Endodermal cell (in vitro differentiated cells): ENCODE results near the gene UNC5C. TPM values are rescaled to one million over a fixed set of nuclear protein-coding genes. Genes with fewer than 3 reads are reported as not detected.

ENCODE experiments used
- DNase-seq: peaks from one replicate; pipeline ENCODE4 v3.0.0-alpha.2; 2017
- H3K27ac ChIP-seq: 2 replicates; pipeline ENCODE4 v1.5.1; 2013; ENCODE audit warnings: mild to moderate bottlenecking, low read depth, low read length, moderate library complexity
- H3K27me3 ChIP-seq: 2 replicates; pipeline ENCODE4 v1.6.1; 2013; ENCODE audit warnings: mild to moderate bottlenecking, low read length, moderate library complexity; ENCODE audit not compliant: insufficient read depth, control insufficient read depth, poor library complexity, severe bottlenecking
- H3K36me3 ChIP-seq: 2 replicates; pipeline ENCODE4 v1.7.0; 2013; ENCODE audit warnings: mild to moderate bottlenecking, low read length, moderate library complexity; ENCODE audit not compliant: control insufficient read depth, insufficient read depth
- H3K4me1 ChIP-seq: one replicate; pipeline ENCODE4 v1.7.0; 2013; ENCODE audit warnings: low read length; ENCODE audit not compliant: control insufficient read depth, insufficient read depth
- H3K4me3 ChIP-seq: 2 replicates; pipeline ENCODE4 v1.5.1; 2013; ENCODE audit warnings: mild to moderate bottlenecking, low read length, moderate library complexity
- H3K9ac ChIP-seq: 2 replicates; pipeline ENCODE4 v1.6.1; 2013; ENCODE audit warnings: mild to moderate bottlenecking, low read length, moderate library complexity; ENCODE audit not compliant: poor library complexity, severe bottlenecking; ENCODE audit errors: extremely low read depth
- H3K9me3 ChIP-seq: 2 replicates; pipeline ENCODE4 v1.6.1; 2013; ENCODE audit warnings: mild to moderate bottlenecking, low read length, moderate library complexity; ENCODE audit not compliant: control insufficient read depth
- H3K27ac Mint-ChIP-seq: 2 replicates; pipeline ENCODE4 v1.8.0; 2020; ENCODE audit warnings: mixed read lengths
- H3K27me3 Mint-ChIP-seq: 2 replicates; pipeline ENCODE4 v1.8.0; 2021; ENCODE audit warnings: mild to moderate bottlenecking, mixed read lengths; ENCODE audit not compliant: insufficient read depth
- H3K36me3 Mint-ChIP-seq: 2 replicates; pipeline ENCODE4 v1.8.0; 2020; ENCODE audit warnings: low read depth, mixed read lengths
- H3K4me1 Mint-ChIP-seq: 2 replicates; pipeline ENCODE4 v1.8.0; 2020; ENCODE audit warnings: mixed read lengths
- H3K4me3 Mint-ChIP-seq: 2 replicates; pipeline ENCODE4 v1.8.0; 2020; ENCODE audit warnings: mild to moderate bottlenecking, moderate library complexity, mixed read lengths
- H3K9me3 Mint-ChIP-seq: 2 replicates; pipeline ENCODE4 v1.8.0; 2020; ENCODE audit warnings: mild to moderate bottlenecking, mixed read lengths
- WGBS, 2 experiments: methylation state at CpG; one replicate each; pipeline versions ENCODE4 v1.1.5 to v1.1.7; 2013; ENCODE audit warnings: missing lambda C conversion rate in 2 of 2, mixed read lengths in 1 of 2; ENCODE audit not compliant: insufficient coverage in 1 of 2, insufficient read length in 1 of 2; 5-methylcytosine and 5-hydroxymethylcytosine counted together
- total RNA-seq, 2 donors: library from RNA; stranded (reverse); fragmentation: NEBNext Ultra II Directional in 1 of 2; extraction: Animal tissue kit (Norgen Biotek cat#: 25700) in 1 of 2; gene quantifications; 2 replicates in 1 of 2; 3 replicates in 1 of 2; pipeline ENCODE4 v1.2.1, GENCODE V29; 2021
- TF ChIP-seq, protein P1 (sequence below): fragments of 200-600 bp; sonication (generic); conservative IDR thresholded peaks from 2 replicates; pipeline ENCODE4 v1.5.0; 2021; ENCODE audit warnings: antibody characterized with exemption, mild to moderate bottlenecking

UNC5C gene
- total RNA-seq, 2 donors from 2014 or later, result 2.0 to 7.2 TPM

DNA sequence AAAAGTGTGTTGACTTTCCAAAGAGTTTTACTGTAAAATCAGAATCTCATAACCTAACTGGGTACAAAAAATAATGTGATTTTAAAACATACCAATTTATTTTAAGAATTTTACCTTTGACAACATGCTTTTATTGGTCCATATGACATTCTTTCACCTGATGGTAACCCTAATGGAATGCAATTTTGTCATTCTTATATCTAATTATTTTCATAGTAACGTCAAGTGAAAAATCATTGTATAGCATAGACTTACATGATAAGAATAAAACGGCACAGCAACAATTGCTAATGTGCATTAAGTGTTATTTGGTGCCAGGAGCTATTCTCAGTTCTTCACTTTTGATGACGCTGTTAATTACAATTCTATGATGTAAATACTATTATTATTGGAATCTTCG, 13.6 kb downstream of the UNC5C start:
- Histone ChIP-seq H3K27me3 (no peaks in the 10 kb centered on the region), H3K9me3 (no peaks in the 10 kb centered on the region), H3K4me3 (no peak overlapping the region), H3K4me1 (peaks cover 2% of the 10 kb centered on the region), H3K9ac (no peak overlapping the region), H3K36me3 (no peaks in the 10 kb centered on the region), H3K27ac (no peak overlapping the region)
- Mint-ChIP-seq H3K4me3 (no peak overlapping the region), H3K4me1 (peaks cover 12% of the 10 kb centered on the region), H3K27me3 (peaks cover 3% of the 10 kb centered on the region), H3K36me3 (no peaks in the 10 kb centered on the region), H3K27ac (no peak overlapping the region), H3K9me3 (no peaks in the 10 kb centered on the region)
- TF ChIP-seq, protein P1, sequence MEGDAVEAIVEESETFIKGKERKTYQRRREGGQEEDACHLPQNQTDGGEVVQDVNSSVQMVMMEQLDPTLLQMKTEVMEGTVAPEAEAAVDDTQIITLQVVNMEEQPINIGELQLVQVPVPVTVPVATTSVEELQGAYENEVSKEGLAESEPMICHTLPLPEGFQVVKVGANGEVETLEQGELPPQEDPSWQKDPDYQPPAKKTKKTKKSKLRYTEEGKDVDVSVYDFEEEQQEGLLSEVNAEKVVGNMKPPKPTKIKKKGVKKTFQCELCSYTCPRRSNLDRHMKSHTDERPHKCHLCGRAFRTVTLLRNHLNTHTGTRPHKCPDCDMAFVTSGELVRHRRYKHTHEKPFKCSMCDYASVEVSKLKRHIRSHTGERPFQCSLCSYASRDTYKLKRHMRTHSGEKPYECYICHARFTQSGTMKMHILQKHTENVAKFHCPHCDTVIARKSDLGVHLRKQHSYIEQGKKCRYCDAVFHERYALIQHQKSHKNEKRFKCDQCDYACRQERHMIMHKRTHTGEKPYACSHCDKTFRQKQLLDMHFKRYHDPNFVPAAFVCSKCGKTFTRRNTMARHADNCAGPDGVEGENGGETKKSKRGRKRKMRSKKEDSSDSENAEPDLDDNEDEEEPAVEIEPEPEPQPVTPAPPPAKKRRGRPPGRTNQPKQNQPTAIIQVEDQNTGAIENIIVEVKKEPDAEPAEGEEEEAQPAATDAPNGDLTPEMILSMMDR, result no peak
- no peak for DNase-seq
- 81% methylated on average over 4 of the region's 4 CpGs; no CpG with 5 or more reads in 1 of the 2 experiments for WGBS, 2 experiments

DNA sequence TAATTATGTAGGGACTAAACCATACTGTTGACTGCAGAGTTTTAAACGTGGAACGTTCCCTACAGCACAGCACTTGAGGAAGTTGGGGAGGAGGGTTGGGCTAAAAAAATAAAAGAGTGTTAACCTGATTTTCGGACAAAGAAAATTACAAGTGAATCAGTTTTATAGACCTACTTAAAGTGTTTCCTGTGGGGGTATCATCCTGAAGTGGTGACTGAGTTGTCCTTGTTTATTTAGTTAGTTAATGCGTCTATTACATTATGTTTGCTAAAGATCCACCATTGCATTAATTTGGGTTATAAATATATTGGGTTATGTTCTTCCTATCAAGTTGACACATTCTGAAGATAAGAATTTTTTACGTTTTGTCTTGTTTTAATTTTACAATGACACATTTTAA, 14.7 kb downstream of the UNC5C start:
- Mint-ChIP-seq H3K4me1 (peaks cover 9% of the 10 kb centered on the region), H3K4me3 (no peak overlapping the region), H3K36me3 (no peaks in the 10 kb centered on the region), H3K27me3 (peaks cover 2% of the 10 kb centered on the region), H3K9me3 (no peaks in the 10 kb centered on the region), H3K27ac (no peak overlapping the region)
- no peak overlapping the region for H3K27ac ChIP-seq
- H3K9ac ChIP-seq, result no peak overlapping the region
- no peaks in the 10 kb centered on the region for H3K36me3 ChIP-seq
- no peaks in the 10 kb centered on the region for H3K9me3 ChIP-seq
- H3K4me1 ChIP-seq, result peaks cover 2% of the 10 kb centered on the region
- H3K4me3 ChIP-seq, result no peak overlapping the region
- no peaks in the 10 kb centered on the region for H3K27me3 ChIP-seq
- 81 to 100% methylated on average over 2 to 5 of the region's 5 CpGs for WGBS, 2 experiments
- no peak for DNase-seq
- TF ChIP-seq, protein P1, result no peak

DNA sequence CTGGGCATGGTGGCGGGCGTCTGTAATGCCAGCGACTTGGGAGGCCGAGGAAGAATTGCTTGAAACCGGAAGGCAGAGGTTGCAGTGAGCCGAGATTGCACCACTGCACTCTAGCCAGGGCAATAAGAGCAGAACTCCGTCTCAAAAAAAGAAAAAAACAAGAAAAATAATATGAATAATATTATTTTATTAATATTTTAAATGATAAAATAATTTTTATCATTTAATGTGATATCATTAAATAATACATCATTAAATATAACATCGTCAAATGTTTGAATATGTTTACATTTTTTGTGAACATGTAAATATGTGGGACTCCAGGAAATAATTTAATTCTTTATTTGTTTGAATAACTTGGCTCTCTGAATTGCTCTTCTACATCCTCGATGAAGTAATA, 15.5 kb downstream of the UNC5C start:
- Mint-ChIP-seq H3K27ac (no peak overlapping the region), H3K27me3 (no peaks in the 10 kb centered on the region), H3K4me3 (no peak overlapping the region), H3K9me3 (no peaks in the 10 kb centered on the region), H3K36me3 (no peaks in the 10 kb centered on the region), H3K4me1 (peaks cover 8% of the 10 kb centered on the region)
- no peak overlapping the region for H3K9ac ChIP-seq
- no peak overlapping the region for H3K4me3 ChIP-seq
- H3K27ac ChIP-seq, result no peak overlapping the region
- 98 to 100% methylated on average over 5 to 7 of the region's 9 CpGs for WGBS, 2 experiments
- H3K36me3 ChIP-seq, result no peaks in the 10 kb centered on the region
- DNase-seq, result no peak
- H3K4me1 ChIP-seq, result peaks cover 2% of the 10 kb centered on the region
- TF ChIP-seq, protein P1, result no peak
- H3K27me3 ChIP-seq, result no peaks in the 10 kb centered on the region
- no peaks in the 10 kb centered on the region for H3K9me3 ChIP-seq
